ENCODE data around the gene MEF2B.

- no peak for TF ChIP-seq CTCF (conservative IDR thresholded peaks at IDR 0.05)
- no peak for TF ChIP-seq ZFX (IDR thresholded peaks at IDR 0.05)
Measured at GRCh38 chr19:19113040-19113626, 56.9 kb downstream of the MEF2B start.
